Right lung (tissue), 5 donors: ENCODE results near the gene RPS19BP1. TPM values are rescaled to one million over a fixed set of nuclear protein-coding genes. Genes with fewer than 3 reads are reported as not detected.
A peak's percentile ranks its signal among the peaks of the same experiment; 100 is the strongest.
"Not testable (repeated sequence)": the region's sequence is repeated elsewhere in the genome, so short reads cannot be mapped to it uniquely, and the experiment has no call there.

Experiments
- DNase-seq, 2 donors: peaks; one replicate each; pipeline ENCODE4 v3.0.0-alpha.2; 2013
- polyA plus RNA-seq, 5 donors: library from polyadenylated mRNA; unstranded; fragments of 120-200 nt; gene quantifications; one replicate each; pipeline versions ENCODE4 v1.2.1 to v1.2.3, GENCODE V29; 2013; ENCODE audit warnings: inconsistent platforms in 1 of 5, low replicate concordance in 1 of 5; ENCODE audit not compliant: insufficient read length in 5 of 5, insufficient read depth in 1 of 5

Gene RPS19BP1
- polyA plus RNA-seq, 5 donors, result 40.6 to 81.1 (median 49.7) TPM

DNA sequence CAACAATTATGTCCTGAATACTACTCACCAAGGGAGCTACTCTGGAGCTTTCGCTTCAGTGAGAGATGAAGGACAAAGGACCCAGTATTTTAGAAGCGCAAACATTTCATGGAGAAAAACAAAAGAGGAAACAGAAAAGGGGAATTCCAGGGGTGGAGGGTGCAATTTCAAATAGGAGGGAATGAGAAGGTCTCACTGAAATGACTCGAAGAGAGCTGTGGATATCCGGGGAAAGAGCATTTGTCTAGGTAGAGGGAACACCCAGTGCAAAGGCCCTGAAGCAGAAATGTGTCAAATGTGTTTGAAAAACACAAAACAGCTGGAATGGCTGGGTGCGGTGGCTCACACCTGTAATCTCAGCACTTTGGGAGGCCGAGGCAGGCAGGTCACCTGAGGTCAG lies 2.4 kb downstream of the RPS19BP1 start:
- no peak for DNase-seq

DNA sequence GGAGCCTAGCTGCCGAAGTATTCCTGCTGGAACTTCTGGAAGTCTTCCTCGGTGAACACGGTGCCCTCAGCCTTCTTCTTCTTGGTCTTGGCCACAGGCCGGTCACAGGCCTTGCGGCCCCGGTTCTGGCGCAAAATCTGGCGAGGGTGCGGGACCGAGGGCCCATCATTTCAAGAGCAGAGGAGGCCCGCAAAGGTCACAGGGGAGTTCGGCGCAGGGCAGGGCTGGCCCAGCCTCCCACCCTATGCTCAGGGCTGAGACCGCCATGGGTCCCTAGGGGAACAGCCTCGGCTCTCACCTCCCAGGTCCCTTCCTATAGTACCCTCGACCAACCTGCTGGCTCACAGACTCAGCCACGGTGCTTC lies 3.1 kb downstream of the RPS19BP1 start:
- no peak for DNase-seq

DNA sequence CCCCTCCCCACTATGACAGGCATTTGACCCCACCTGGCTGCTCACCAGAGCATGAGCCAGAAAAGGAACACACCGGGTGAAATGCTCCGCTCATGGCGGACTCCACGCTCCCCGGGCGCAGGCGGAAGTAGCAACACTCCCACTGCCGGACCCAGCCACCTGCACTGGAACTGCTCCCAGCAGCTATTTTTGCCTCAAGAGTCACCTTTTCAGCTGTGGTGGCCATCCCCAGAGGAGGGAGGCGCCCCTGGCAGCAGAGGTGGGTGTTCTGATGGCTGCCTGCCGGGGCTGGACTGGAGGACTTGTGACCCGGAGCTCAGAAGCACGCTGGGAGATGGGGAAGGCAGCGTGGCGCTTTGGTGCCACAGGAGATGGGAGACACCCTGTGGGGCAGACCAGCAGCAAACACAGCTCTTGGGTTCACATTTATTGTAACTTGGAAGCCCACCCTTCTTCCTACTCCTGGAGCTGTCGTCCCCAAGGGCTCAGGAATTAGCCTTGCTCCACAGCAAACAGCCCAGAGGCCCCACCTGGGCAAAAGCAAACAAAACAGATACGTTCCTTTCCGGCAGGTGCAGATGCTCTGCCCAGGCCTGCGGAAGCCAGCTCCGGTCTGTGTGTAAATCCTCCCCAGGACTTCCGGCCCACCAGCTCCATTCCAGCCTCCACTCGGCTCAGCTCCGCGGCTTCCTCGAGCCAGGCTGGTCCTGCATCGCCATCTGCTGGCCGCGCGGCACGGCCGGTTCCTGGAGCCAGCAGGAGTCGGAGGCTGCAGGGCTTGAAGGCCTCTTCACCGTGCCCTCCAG lies 3.7 kb downstream of the RPS19BP1 start:
- DNase-seq, result peak; percentile 79 to 86

DNA sequence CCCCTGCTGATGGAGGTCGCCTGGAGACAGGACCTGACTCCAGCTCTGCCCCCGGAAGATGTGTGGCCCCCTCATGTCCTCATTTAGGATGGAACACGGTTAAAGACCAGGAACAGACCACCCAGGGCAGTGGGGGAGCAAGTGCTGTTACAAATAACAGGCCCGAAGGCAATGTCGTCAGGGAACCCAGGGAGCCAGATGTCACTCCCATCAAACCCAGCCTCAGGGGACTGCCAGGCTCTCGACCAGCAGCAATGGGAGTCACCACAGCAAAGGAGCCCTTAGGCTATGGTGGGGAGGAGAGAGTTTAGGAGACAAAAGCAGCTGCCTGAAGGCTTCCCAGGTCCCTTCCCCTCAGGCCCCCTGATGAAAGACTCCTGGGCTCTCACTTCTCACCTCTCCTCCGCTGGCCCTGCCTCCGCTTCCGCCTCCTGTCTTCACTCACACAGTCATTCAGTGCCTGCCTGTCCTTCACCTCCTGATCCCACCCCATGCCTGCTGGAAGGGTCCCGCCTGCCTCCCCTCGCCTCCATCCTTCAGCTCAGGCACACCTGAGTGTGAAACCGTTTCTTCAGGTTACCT lies 4.4 kb downstream of the RPS19BP1 start:
- DNase-seq, result no peak

DNA sequence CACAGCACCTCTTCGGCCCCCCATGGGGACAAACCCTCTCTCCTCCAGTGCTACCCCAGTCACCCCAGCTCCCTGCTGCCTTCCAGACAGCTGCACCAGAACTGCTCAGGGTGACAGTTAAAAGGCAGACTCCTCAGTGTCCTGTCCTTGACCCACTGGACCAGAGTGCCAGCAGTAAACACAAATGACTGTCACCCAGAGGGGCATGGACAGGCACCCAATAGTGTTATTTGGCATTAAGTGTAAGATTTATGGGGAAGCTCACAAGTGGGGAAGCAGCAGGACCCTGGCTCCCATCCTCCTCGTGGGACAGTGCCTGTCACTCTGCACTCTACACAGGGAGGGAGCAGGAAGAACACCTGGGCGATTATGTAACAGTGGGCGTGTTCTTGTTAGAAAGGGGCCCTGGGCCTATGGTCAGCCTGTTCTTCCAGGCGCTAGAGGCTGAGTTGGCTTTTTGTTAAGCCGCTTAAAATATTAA lies 5.0 kb downstream of the RPS19BP1 start:
- no peak for DNase-seq

DNA sequence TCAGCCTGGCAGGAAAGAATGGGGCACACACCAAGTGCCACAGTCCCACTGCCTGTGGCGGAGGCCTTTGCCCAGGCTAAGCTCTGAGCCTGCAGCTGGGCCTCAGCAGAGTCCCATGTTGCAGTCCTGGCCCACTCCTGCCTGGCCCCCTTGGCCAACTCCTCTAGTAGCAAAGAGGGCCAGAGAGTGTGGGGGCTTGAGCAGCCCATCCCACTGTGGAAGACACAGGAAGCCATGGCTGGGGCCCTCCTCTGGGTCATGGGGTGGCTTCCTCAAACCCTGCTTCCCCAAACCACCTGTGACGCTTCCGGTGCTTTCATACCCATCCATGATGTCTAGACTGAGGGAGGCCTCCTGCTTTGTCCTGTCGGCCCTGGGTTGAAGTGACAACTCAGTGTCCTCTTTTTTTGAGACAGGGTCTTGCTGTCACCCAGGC lies 5.8 kb downstream of the RPS19BP1 start:
- DNase-seq, result no peak

DNA sequence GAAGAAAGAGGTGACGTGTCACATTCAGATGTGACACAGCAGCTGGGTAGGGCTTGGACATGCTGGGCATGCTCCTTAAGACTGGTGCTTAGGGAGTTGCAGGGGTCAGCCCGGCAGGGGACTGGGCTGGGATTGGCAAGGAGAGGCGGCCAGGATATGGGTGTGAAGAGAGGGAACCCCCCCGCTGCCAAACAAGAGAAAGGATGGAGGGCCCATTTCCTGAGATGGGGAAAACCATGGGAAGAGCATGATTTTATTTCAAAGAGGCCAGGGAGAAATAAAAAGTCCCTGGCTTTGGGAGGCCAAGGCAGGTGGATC lies 6.9 kb downstream of the RPS19BP1 start:
- no peak for DNase-seq

DNA sequence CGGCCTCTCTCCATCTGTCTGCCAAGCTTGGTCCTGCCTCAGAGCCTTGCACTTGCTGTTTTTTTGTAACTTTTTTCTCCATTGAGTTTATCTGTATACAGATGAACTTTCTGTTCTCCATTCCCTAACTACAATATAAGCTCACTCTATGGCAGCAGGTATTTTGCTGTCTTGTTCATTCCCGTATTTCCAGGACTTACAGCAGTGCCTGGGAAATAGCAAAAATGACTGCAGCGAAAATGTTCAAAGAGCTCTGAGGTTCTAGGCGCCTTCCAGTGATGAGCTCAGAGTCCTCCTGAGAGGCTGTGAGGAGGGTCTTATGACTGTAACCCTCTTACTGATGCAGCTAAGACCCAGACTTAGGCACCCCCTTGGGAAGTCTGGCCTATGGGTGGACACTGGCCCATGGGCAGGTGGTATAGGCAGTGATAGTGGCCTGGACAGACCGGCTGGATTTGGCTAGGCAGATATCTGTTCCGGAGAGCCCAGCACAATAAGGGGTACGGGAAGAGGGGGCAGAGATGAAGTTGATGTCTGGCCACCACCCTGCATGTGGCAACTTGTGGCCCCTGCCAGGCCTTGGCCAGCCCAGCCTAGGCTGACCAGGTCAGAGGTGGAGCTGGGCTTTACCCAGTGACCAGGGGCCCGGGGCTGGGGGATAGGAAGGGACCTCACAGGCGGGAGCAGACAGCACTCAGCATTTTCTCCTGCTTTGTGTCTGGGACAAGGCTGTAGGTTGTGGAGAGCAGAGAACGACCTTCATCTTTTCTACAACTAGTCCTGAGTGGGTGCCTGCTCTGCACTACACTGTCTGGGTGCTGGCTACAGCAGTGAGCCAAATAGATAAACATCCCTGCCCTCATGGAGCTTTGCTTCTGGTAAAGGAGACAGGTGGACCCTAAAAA lies 7.5 kb downstream of the RPS19BP1 start:
- DNase-seq, result no peak

DNA sequence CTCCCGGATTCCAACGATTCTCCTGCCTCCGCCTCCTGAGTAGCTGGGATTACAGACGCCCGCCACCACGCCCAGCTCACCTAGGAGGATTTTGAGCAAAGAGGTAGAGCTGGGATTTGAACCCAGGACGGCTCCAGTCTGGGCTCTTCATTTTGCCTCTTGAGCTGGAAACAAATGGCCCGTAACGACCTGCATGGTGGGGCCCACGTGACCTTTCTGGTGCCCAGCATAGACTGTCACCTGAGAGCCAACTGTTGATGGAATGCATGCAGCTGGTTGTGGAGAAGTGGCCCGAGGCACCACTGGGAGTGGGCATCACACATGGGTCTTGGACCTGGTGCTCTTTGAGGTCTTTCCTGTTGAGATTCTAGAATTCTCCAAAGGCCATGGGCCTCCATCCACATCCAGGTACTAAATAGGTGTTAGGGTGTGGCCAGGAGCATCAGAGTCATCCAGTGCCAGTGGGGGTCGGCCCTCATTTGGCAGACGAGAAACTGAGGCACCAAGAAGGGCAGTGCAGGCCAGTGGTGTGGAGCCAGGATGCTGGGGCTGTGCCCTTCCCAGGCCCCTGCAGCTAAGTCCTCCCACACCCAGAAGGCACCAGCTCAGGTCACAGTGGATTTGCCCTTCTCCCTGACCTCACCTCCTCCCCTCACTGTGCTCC lies 8.3 kb downstream of the RPS19BP1 start:
- DNase-seq, result no peak

DNA sequence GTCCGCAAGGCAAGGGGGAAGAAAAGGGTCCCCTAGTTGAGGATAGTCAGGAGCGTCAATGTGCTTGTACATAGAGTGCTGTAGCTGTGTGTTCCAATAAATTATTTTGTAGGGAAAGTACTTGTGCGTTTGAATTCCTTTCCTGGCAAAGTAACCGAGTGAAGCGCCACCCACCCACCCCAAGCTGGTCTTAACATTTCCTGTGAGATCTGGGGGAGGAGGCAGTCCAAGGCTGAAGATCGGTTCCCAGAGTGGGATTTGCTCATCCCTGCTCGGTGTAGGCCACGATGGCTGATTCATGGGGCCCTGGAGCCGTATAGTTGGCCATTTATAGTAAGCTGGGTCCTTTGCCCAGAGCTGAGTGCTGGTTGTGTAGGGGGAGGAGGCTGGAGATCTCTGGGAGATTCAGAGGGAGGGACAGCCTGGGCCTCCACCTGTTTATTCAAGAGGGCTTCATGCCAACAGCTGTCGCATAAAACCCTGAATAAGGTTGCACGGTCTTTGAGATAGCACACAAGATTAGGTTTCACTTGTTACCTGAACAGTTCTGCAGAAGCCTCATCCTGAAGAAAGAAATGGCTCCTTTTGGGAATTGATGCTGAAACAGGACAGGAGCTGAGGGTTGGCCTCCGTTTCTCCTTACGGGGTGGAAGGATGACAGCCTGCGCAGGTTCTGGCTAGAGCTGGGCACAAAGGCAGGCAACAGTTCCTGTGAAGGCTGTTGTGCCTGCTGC lies 9.8 kb downstream of the RPS19BP1 start:
- no peak for DNase-seq

DNA sequence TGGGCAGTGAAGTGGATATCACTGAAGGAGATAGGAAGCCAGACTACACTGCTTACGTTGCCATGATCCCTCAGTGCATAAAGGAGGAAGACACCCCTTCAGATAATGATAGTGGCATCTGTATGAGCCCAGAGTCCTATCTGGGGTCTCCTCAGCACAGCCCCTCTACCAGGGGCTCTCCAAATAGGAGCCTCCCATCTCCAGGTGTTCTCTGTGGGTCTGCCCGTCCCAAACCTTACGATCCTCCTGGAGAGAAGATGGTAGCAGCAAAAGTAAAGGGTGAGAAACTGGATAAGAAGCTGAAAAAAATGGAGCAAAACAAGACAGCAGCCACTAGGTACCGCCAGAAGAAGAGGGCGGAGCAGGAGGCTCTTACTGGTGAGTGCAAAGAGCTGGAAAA lies 10.5 kb downstream of the RPS19BP1 start:
- DNase-seq, result not testable (repeated sequence)

DNA sequence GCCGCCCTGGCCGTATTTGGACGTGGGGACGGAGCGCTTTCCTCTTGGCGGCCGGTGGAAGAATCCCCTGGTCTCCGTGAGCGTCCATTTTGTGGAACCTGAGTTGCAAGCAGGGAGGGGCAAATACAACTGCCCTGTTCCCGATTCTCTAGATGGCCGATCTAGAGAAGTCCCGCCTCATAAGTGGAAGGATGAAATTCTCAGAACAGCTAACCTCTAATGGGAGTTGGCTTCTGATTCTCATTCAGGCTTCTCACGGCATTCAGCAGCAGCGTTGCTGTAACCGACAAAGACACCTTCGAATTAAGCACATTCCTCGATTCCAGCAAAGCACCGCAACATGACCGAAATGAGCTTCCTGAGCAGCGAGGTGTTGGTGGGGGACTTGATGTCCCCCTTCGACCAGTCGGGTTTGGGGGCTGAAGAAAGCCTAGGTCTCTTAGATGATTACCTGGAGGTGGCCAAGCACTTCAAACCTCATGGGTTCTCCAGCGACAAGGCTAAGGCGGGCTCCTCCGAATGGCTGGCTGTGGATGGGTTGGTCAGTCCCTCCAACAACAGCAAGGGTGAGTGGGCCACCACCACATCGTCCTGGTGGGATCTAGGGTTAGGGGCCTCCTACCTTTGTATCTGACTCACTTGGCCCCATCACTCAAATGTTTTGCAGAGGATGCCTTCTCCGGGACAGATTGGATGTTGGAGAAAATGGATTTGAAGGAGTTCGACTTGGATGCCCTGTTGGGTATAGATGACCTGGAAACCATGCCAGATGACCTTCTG lies 11.3 kb downstream of the RPS19BP1 start:
- DNase-seq, result not testable (repeated sequence)

DNA sequence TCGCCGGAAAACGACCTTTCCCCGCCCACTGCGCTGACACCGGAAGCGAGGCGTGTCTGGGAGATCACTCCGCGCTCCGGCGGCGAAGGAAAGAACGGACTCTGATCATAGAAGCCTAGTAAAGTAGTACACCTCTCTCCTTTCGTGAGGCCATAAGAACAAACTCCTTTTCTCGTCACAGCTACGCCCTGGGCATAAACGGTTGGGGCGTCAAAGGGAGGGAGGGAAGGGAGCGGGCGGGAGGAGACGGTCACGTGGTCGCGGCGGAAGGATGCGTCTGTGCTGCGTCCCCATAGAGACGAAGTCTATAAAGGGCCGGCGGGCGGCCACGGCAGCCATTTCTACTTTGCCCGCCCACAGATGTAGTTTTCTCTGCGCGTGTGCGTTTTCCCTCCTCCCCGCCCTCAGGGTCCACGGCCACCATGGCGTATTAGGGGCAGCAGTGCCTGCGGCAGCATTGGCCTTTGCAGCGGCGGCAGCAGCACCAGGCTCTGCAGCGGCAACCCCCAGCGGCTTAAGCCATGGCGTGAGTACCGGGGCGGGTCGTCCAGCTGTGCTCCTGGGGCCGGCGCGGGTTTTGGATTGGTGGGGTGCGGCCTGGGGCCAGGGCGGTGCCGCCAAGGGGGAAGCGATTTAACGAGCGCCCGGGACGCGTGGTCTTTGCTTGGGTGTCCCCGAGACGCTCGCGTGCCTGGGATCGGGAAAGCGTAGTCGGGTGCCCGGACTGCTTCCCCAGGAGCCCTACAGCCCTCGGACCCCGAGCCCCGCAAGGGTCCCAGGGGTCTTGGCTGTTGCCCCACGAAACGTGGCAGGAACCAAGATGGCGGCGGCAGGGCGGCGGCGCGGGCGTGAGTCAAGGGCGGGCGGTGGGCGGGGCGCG lies 12.1 kb downstream of the RPS19BP1 start, which contains the start of gene ATF4:
TSS of gene ATF4 (plus strand) at position 337 of the 880 bp plus-strand sequence. CDS start 884 bp downstream, outside the sequence.
- DNase-seq, result peak; percentile 99 to 100

DNA sequence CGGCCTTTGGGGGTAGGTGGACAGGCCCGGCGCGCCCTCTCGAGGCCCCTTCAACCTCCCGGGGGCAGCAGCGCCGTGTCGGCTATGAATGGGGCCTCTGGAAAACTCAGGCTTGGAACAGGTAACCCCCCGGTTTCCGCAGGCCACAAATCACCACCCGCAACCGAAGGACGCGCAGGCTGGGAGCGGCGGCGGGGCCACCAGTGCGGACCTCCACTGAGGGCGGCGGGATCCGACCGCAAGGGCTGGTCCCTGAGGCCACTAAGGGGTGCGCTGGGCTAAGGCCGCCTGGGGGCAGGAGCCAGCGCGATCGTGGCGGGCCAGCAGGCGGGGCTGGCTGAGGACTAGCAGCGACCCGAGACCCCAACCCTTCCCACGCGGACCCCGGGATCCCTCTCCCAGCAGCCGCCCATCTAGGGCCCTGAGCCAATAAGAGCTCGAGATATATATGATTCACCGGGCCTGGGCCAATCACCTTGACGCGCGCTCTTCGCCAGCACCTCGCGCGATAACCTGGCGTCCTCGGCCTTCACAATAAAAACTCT lies 12.8 kb downstream of the RPS19BP1 start:
- peak in 1 of 2 donors; percentile 60 for DNase-seq

DNA sequence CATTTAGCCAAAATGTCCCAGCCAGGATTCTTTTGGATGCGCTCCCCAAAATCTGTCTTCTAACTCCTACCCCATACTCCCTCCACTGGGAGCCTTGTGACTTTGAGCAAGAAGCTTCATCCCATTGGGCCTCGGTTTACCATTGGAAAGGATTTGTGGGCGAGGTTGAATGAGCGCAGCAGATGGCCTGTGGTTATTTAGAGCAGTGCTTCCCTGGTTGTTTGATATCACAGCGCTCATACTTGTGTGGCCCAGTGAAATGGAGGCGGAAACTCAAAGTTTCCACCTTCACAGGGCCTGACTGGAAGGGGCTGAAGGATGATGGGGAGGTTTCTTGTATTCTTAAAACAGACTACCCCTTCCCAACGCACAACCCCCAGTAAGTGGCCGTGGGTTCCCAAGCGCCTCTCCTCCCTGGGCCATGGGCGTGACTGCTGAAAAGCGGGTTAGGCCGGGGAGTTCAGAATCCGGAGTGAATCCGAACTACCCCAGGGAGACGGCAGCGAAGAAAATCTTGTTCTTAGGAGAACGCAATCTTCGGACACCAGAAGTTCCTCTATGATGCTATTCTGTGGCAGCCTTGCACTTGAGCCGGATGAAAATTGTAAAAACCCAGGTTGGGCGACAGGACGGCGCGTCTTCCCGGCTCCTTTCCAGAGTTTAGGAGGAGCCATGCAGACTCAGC lies 13.4 kb downstream of the RPS19BP1 start:
- DNase-seq, result no peak

DNA sequence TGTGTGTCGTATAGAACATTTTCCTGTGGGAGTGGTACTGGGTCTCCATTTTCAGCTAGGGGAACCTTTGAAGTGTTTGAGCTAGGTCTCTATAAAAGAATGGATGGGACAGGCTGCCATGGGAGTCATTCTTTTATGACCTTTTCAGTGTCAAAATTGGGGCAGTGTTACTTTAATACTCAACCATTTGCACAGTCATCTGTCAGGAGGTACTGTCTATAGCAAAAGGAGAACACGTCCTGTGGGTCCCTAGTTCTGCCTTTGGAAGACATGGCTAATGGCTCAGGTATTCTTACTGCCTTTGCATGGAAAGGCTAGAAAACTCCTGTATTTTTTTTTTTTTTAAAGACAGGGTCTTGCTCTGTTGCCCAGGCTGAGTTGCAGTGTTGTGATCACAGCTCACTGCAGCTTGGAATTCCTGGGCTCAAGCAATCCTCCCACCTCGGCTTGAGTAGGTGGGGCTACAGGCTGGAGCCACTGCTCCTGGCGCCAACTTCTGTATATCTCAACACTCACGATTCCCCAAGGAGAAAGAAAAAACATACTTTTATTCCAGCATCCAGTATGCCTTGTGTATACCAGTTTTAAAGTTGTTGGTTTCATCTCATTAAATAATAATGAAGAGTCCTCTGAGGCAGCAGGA lies 14.3 kb downstream of the RPS19BP1 start:
- no peak for DNase-seq

DNA sequence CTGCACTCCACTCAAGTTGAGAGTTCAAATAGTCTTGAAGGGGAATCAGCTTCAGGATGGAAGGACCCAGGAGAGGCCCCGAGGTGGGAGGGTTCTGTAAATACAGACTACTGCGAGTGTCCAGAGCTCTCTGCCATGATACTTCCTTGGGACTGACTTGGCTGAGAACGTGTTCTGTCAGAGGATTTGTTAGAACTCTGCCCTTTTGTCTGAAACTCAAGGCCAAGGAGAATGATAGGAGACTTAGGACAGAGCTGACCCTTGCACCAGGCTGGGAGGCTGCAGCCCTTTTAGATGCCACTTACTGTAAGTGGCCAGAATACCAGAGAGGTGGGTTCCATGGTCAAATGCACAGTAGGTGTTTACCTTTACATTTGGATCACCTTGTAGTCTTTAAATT lies 15.1 kb downstream of the RPS19BP1 start:
- DNase-seq, result no peak
